HG02642 (cell line): ENCODE results near the gene SREBF2.

Experiments used
- ATAC-seq: cut with Tn5 transposase; IDR thresholded peaks from one replicate; pipeline ENCODE4 v1.9.1; 2021; ENCODE audit warnings: mild to moderate bottlenecking; ENCODE audit not compliant: unreplicated experiment, poor library complexity

The SREBF2 gene

DNA sequence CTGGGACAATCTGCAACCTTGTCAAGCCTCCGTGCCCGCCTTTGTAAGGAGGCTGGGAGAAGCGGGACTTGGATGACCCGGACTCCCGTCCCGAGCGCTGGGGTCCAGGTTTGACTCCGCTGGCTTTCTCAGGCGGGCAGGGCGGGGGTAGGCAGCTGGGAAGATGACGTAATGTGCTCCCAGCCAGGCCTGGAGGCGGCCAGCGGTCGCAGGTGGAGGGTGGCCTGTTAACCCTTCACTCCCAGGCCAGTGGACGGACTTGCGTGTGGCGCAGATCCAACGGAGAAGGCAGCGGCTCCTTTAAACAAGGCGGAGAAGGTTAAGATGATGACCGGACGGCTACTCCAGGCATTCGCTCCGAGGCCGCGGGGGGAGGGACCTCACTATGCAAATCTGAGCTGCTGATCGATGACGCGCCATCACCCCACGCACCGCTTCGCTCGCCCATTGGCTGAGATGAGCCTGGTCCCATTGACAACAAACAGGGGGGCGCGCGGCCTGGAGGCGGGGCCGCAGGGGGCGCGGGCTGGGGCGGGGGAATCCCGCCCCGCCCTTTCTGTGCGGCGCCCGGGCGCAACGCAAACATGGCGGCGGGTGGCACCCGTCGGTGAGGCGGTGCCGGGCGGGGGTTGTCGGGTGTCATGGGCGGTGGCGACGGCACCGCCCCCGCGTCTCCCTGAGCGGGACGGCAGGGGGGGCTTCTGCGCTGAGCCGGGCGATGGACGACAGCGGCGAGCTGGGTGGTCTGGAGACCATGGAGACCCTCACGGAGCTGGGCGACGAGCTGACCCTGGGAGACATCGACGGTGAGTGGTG is at the start of gene SREBF2:
SREBF2 (plus strand) TSS at position 553 of the 816 bp plus-strand sequence; CDS start at position 719, 166 bp downstream.
- ATAC-seq = peak; percentile 85

DNA sequence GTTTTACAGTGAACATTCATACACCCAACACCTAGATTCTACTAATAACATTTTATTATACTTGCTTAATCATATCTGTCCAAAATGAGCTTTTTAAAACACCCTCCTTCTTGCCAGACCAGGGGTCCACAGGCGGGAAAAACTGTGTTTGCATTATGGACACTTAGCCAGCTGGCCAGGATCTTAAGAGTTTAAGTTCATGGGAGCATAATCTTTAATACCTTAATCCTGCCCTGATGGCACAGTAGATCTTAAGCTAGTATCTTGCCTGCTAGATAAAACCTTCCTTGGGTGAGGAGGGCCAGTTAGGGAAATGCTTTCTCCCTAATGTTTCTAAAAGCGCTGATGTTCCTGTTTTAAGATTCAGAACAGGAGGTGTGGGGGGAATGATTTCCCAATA is 45.6 kb upstream of the SREBF2 start:
- ATAC-seq = no peak

GRCh38 chr22:41793871-41794270 is 39.0 kb upstream of the SREBF2 start:
- ATAC-seq = no peak

DNA sequence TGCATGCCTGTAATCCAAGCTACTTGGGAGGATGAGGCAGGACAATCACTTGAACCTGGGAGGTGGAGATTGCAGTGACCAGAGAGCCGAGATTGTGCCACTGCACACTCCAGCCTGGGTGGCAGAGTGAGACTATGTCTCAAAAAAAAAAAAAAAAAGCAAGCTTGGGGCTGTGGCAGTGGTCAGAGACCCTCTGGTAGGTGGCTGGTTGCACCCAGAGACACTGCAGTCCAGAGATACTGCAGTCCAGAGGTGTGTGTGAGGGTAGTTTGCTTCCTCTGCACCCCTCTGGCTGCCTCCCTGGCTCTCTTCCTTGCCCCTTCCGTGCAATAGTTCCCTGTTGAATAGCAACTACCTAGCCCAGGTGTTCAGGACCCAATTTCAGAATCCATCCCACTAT is 34.2 kb upstream of the SREBF2 start:
- ATAC-seq = no peak

GRCh38 chr22:41799486-41800347 is 33.2 kb upstream of the SREBF2 start:
- ATAC-seq = peak; percentile 20

- peak; percentile 93 for ATAC-seq
Measured at GRCh38 chr22:41800348-41801146, 32.4 kb upstream of the SREBF2 start, which contains the start of gene CCDC134. TSS of gene CCDC134 (plus strand) at chr22:41800679. CDS start at chr22:41808891, 8,212 bp downstream.

DNA sequence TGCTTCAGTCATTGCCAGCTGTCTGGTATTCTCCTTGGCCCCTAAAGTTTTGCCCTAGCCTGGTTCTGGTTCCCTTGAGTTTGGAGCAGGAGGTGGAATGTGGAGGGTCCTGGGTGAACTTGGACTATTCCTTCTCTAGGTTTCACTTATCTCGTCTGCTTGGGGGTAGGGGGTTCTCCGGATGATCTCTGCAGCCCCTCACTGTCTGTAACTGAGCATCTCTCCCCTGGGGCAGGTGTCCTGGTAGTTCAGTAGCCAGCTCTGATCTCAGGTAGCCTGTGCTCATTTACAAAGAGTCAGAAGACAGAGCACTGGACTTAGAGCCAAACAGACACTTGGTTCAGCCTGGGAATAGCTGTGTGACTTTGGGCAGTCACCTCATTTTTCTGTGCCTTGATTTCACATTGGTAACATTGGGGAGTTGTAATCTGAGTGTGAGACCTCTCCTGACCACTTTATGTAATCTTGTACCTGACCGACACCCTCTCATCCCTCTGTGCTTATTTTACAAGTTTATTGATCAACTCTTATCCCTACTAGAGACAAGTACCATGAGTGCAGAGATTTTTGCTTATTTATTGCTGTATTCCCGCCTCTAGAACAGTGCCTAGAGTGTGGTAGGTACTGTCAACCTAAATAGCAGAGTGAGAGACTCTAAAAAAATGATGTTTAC is 31.6 kb upstream of the SREBF2 start:
- peak; percentile 2 for ATAC-seq

- no peak for ATAC-seq
Measured at GRCh38 chr22:41801886-41802285, 31.0 kb upstream of the SREBF2 start.

- ATAC-seq = no peak
Measured at GRCh38 chr22:41805639-41806038, 27.3 kb upstream of the SREBF2 start.

GRCh38 chr22:41808400-41808799 is 24.5 kb upstream of the SREBF2 start:
- no peak for ATAC-seq

DNA sequence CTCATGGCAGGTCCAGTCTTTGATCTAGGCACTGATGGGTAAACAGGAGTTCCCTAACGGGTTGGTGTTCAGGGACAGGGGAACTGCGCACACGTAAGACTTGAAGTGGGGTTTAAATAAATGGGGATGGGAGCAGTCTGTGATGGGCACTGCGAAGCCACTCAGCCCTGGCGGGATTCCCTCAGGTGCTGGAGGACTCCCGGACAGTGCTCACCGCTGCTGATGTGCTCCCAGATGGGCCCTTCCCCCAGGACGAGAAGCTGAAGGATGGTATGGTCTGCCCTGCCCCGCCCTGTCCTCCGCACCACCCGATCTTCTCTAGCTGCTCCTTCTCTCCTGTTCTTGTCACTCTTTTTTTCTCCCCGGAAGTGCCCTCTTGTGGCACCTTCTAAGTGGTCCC is 22.9 kb upstream of the SREBF2 start:
- ATAC-seq = no peak

GRCh38 chr22:41812805-41813545 is 19.9 kb upstream of the SREBF2 start:
- no peak for ATAC-seq

- no peak for ATAC-seq
Measured at GRCh38 chr22:41813726-41814410, 19.0 kb upstream of the SREBF2 start.

- no peak for ATAC-seq
Measured at GRCh38 chr22:41815716-41816115, 17.2 kb upstream of the SREBF2 start.

- ATAC-seq = no peak
Measured at GRCh38 chr22:41816241-41816640, 16.7 kb upstream of the SREBF2 start.

DNA sequence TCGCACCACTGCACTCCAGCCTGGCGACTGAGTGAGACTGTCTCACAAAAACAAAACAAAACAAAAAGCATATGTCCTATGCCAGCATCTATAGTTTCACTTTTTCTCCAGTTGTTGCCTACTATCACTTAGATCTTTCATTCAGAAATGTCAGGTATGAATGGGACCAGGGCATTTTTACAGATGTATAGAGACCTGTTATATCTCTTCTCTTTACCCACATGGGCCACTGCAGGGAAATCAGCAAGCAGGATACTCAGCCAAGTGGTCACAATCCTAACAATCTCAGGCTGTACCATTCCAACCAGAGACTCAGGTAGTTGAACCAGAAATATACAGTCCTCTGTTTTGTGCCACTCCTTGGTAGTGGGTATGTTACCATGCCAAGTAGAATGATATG is 16.0 kb upstream of the SREBF2 start:
- no peak for ATAC-seq

GRCh38 chr22:41818011-41818410 is 14.9 kb upstream of the SREBF2 start:
- ATAC-seq = no peak

GRCh38 chr22:41818596-41818995 is 14.3 kb upstream of the SREBF2 start:
- no peak for ATAC-seq

- no peak for ATAC-seq
Measured at GRCh38 chr22:41819257-41819656, 13.6 kb upstream of the SREBF2 start.
